Activated CD4-positive, alpha-beta T cell treated with anti-CD3 and anti-CD28 coated beads, Interleukin-2, Interleukin-4, amounts not matched to agents 100 ng/mL and 50 ng/mL, durations not matched to agents 16 hours and 8 hours (primary cell): Measurements from ENCODE around the gene SAMM50.
A peak's percentile ranks its signal among the peaks of the same experiment; 100 is the strongest.
"Not testable (repeated sequence)": the region's sequence is repeated elsewhere in the genome, so short reads cannot be mapped to it uniquely, and the experiment has no call there.

Experiments
- DNase-seq: peaks from one replicate; pipeline ENCODE4 v3.0.0-alpha.2; 2020; ENCODE audit warnings: low spot score

SAMM50 gene

DNA sequence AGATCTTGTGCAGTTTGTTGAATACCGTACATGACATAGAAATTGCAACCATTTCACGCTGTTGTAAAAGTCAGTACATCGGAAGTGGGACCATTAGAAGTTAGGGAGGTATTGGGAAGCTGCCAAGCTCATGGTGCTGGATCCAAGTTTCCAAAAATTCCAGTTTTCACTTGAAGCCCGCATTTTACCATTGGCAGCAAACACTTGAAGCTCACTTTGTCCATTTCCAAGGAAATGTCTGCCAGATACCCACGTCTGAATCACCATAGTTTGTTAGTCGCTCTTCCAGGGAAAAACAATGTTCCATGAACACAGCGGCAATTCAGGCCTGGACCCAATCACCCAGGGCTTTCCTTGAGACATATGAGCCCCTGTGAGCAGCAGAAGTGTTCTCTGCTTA is 46.3 kb downstream of the SAMM50 start:
- no peak for DNase-seq

DNA sequence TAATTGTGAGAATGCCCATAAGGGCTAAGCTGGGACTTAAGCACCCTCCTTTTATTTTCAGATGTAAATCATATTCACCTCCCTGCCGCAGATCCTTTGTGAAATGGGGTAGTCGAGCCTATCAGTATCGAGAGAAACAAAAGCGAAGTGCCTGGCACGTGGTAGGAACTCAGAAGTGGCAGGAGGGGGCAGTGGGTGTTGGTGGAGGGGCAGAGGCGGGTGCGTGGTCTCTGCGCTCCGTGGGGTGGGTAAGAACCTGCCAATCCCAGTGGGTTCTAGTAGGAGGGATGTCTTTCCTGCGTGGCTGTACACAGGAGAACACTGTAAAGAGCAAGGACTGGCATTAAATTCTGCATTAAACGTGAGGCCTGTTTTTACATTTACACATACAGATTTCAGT is 47.1 kb downstream of the SAMM50 start:
- no peak for DNase-seq

DNA sequence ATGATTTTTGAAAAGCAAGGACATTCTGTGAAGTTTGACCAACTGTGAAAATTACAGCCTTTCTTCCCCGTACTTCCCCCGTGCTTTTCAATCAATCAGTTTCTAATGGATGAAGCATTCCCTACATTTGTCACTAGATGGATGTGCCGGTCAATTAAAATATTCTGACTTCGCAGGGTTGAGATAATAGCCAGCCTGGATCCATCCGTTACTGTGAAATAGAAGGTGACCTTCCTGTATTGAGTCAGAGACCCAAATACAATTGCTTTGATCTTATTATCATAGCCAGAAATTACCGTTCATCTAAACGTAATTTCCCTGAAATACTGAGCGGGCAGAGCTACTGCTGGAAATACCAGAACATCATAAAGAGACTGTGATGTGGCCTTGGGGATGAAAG is 47.8 kb downstream of the SAMM50 start:
- DNase-seq: no peak

DNA sequence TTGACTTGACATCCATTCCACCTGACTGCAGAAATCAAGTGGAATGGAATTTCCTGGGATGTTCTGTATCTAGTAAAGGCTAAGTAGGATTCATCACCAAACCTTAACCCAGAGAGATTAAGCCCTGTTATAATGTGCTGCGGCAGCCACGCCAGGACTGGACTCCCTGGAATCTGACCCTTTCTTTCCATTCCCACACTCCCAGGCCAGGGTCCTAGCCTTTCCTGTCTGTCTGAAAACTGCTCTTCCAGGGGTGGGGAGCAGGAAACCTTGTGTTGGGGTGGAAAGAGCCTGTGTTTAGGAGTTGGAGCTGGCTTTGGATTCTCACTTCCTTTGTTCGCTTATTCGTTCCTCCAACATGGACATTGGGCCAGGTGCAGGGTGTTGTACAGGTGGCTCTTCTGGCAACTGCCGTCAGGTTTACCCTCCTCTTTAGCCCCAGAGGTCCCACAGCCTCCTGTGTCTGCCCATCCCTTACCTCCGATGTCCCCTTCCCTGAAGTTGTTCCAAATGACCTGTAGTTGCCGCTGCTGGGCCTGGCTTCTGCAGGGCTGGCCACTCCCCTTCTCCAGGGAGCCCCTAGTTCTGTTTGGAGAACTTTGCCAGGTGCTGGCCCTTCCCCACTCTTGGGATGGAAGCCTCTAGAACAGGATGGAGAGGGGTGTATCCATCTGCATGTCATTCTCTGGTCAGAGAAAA is 48.3 kb downstream of the SAMM50 start:
- no peak for DNase-seq

DNA sequence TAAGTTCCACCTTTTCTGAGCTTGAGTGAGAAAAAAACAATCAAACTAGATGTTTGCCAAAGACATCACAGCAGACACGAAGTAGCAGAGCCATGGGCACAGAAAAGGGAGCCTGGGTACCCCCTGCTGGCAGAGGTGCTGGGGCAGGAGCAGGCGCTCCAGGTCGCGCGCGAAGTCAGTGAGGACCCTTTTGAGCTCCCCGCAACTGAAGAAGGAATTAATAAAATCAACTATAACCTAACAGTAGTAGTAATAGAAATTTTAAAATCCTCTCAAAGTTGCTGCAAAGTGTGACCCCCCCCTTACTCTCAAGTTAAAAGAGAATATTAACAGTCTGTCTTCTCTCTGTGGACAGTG is 48.8 kb downstream of the SAMM50 start:
- DNase-seq: no peak

DNA sequence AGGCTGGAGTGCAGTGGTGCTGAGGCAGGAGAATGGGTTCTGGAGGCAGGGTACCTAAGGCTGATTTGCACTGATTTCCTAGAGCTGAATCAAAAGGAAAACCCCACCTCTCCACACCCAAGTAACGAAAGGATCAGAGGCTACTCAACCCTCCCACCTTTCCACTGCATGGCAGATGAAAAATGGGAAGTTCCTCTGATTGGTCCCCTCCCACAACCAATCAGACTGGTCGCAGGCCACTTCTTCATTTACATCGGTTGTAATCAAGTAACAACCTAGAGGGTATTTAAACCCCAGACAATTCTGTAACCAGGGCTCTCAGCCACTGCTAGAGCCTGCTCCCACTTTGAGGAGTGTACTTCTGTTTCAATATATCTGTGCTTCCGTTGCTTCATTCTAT is 50.3 kb downstream of the SAMM50 start:
- DNase-seq: no peak

DNA sequence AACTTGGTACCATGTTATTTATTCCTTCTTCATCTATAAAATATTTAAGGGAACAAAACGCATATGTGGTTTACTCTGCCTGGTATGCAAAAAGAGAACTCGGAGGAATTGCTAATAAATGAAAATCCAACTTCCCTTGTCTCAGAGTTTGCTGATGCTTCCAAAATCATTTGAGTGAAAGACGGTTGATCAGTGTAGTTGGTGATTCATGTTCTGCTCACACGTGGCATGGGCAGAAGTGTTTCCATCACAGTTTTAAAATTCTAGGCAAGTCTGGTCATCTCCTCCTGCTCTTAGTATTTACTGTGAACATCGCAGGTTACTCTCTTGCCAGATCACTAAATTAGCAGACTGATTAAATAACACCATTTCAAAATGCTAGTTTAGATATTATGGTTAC is 56.9 kb downstream of the SAMM50 start:
- no peak for DNase-seq

DNA sequence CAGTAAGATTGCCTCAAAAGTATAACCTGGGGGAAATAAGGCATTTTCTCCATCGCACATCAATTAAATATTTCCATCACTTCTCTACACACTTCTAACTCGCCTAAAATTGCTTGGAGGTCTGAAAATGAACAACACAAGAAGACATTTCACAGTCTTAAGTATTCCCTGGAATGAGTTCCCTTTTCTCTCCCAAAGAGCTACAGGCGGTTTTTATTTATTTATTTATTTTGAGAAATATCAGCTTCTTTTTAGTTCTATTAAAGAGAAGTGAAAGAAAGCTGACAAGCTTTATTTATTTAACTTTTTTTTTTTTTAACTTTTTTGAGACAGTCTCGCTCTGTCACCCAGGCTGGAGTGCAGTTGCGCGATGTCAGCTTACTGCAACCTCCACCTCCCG is 57.3 kb downstream of the SAMM50 start:
- no peak for DNase-seq

DNA sequence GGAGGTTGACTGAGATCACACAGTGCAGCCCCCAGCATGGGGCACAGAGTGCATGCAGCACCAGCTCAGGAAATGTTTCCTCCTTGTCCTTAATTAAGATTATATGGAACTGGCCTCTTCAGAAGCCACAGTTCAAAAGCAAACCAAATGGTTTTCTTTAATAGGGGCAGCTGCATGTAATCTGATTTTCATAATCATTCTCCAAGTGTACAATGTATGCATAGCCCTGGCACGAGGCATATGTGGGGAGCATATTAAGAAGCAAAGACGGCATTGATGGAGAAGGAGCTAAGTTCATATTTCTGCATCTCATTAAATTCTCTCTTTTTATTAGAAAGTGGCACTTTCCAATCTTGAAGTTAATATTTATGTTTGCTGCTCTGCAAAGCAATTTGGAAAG is 59.0 kb downstream of the SAMM50 start:
- DNase-seq: no peak

DNA sequence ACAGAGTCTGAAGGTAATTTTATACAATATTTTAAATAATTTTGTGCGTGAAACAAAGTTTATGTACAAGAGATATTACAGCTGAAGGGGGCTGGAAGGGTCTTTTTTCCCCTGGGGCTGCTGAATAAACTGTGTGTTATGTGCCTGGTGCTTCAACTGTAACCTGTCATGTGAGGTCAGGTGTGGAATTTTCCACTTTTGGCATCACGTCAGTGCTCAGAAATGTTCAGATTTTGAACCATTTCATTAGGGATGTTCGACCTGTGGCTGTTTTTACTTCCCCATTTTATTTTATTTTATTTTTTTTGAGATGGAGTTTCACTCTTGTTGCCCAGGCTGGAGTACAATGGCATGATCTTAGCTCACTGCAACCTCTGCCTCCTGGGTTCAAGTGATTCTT is 61.3 kb downstream of the SAMM50 start:
- DNase-seq: not testable (repeated sequence)

DNA sequence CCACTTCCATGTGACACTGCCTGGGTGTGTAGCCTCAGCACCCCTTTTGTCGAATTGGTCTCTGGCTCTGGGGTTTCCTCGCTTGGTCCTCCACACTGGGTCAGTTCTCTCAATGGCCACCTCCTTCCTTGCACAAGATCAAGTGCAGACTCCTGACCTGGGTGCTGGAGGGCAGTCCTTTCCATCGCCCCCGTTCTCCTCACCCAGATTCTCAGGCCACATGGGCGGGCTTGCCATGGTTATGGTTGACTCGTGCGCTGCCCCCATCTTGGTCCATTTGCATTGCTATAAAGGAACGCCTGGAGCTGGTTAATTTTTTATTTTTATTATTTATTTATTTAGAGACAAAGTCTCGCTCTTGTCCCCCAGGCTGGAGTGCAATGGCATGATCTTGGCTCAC is 63.4 kb downstream of the SAMM50 start:
- no peak for DNase-seq

DNA sequence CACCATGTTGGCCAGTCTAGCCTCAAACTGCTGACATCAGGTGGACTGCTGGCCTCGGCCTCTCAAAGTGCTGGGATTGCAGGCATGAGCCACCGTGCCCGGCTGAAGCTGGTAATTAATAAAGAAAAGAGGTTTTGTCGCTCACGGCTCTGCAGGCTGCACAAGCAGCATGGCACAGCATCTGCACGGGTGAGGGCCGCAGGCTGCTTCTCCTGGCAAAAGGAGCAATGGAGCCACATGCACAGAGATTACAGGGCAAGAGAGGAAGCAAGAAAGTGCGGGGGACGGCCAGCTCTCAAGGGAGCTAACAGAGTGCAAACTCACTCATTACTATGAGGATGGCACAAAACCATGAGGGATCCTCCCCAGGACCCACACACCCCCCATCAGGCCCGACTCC is 64.2 kb downstream of the SAMM50 start:
- DNase-seq: no peak

DNA sequence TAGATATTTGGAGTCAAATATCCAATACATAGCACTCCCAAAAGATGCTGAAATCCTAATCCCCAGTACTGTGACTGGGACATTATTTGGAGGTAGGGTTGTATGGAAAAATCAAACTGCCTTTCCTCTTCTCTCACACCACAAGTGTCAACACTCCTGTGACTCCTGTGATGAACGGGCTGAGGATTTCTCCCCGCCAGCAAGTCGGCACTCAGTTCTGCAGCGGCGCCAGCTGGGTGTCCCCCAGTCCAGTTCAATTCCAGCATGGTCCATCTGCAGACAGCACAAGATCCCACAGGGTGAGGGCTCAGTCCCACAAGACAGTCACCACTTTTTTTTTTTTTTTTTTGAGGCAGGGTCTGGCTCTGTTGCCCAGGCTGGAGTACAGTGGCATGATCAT is 64.6 kb downstream of the SAMM50 start:
- DNase-seq: no peak

DNA sequence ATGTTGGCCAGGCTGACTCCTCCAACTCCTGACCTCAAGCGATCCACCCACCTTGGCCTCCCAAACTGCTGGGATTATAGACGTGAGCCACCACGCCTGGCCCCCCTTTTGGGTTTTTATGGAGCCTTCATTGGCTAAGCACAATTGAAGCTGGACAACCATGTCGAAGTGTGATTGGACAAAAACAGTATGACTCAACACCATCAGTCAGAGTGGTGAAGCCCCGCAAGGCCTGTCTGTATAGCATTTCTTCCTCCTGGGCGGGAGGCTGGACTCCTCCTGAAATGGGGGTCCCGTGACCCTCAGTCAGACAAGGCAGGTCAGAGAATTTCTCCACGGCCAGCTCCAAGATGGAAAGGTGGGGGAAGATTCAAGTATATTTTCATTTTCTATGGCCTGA is 65.7 kb downstream of the SAMM50 start:
- DNase-seq: no peak

DNA sequence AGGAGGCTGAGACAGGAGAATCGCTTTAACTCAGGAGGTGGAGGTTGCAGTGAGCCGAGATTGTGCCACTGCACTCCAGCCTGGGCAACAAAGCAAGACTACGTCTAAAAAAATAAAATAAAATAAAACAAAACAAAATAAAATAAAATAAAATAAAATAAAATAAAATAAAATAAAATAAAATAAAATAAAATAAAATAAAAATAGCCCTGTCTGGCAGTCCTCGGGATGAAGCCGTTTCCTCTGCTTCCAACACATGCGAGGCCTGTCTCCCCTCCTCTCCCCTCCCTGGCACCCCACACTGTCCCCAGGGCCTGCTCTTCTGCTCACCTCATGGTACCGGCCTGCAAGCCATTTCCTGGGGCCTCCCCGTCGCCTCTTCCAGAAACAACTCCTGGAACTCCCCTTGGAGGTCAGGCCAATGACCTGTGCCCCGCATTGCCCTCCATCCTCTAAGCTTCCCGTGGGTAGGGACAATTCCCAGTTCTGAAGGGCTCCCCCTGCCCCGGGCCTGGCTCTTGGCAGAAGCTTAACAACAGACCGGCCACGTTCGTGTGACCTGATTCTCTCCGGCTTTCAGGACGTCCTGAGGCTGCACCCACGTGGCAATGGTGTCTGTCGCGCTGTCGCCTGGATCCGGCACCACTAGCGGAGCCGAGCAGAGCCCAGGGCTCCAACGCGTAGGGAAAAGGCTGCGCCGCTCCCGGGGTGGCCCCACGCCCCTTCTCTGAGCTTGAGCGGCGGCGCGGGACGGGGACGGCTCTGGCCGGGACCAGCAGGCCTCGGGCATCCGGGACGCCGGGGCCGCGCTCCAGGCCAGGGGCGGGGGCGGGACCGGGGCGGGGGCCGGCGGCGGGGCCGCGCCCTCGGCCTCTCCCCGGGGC is 68.4 kb downstream of the SAMM50 start:
- DNase-seq: peak; percentile 56

DNA sequence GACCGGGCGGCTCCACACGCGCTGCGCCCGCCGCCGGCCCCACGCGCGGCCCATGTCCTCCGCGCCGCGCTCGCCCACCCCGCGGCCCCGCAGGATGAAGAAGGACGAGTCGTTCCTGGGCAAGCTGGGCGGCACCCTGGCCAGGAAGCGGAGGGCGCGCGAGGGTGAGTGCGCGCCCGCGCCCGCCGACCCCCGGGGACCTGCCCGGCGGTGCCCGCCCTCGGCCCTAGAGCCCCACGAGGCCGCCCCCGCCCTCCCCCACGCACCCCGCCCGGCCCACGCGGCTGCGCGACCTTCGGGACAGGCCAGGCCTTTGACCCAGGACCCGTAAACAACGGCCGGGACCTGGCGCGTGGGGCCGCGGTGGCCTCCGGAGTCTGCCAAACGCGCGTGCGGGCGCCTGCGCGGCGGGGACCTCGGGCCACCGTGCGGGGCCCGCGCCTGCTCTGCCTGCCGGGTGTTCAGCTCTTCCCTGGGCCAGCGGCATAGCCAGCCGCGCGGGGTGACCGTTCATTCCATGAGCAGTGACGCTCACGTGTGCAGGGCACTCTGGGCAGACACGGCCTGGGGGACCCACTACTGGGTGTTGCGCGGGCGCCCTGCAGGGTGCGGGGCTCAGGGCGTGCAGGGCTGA is 69.2 kb downstream of the SAMM50 start, which contains the start of gene PARVB:
TSS of gene PARVB (plus strand) at position 15 of the 634 bp plus-strand sequence. CDS start at position 53, 38 bp downstream.
- peak; percentile 27 for DNase-seq

DNA sequence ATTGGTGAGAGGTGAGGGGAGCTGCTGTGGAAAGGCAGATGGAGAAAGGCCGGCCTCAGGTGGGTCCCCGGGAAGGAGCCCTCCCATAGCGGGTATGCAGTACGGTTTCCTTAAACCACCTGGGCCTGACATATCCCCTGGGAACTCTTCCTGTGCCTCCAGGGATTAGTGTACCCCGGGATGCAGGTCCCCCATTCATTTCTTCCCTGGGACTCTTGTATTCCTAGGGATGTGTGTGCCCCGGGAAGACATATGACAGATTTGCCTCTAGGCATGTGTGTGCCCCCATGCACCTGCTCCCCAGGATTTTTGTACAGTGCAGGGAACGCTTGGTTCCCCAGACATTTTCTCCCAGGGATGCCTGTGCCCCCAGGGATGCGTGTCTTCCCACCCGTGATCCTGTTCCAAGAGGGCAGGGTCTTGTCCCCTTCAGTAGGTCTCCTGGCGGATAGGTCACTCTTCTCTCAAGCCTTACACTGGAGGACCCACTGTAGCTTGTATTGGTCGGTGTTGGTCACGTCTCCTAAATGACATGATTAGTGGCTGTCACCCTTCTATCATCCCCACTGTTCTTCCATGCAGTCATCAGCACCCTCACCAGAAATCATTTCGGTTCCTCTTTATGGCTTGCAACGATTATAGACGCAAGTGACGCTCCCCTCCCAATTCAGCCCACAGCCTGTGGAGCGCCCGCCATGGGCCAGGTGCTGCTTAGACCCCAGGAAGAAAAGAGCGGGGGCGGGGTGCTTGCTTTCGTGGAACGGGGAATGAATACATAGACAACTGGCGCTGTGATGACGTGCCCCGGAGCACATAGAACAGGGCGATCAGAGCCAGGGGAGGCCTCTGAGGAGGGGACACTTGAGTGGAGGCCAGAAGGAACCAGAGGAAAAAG is 70.2 kb downstream of the SAMM50 start:
- DNase-seq: no peak

DNA sequence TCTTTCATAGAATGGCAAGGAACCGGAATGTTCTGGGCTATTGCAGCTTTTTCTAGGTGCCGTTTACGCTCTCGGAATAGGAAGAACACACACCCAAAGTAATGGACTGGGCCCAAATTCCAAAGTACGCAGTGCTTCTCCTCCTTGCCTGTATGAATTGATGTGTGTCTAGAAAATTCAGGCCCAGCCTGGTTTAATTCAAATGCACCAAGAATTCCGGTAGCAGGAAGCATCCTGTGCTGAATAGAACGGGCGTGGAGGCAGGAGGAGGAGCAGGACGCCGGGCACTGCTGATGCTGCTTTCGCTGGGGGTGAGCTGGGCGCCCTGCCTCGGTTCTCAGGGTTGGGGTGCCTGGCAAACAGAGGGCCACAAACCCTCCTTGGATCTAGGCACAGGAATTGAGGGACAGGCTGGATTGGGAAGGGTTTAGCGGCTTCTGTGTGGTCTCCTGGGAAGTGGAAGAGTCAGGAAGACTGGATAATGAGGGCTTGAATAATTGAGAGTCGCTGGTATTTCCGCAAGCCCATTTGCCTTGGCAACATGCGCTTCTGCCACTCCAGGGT is 70.9 kb downstream of the SAMM50 start:
- DNase-seq: no peak

DNA sequence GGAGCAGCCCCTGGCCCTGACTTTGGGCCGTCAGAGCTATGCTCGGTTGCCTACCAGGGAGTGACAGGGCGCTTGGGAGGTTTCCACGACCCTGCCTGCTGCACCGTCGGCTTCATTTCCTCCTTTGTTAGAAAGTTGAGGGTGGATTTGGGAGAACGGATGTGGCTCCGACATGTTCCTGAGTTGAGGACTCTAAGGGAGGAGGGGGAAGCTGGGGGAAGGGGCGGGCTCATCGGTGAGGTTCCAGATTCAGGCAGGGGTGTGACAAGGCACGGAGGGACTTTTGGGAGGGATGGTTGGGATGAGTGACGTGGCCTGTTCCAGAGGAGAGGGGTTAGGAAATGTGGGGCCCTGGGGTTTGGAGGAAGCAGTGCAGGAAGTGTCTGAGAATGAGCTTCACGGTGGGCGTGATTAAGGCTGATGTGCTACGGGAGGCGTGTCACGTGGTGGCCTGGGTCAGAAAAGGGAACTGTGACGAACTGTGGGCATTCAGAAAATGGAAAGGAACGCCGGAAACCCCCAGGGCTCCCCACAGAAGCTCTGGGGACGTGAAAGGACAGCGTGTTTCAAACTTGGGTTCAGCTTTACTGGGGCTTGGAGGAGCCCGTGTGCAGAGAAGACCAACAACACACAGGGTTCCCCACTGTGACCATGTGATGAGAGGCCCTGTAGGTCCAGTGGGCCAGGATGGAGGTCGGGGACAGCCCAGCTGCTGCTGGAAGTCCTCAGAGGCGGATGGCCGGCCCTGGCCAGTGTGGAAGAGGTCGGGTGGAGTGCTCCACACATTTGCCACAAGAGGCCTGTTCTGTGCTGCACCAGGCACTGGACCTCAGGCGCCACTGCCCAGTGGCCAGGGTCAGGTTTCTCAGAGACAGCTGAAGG is 71.6 kb downstream of the SAMM50 start:
- DNase-seq: peak; percentile 78

DNA sequence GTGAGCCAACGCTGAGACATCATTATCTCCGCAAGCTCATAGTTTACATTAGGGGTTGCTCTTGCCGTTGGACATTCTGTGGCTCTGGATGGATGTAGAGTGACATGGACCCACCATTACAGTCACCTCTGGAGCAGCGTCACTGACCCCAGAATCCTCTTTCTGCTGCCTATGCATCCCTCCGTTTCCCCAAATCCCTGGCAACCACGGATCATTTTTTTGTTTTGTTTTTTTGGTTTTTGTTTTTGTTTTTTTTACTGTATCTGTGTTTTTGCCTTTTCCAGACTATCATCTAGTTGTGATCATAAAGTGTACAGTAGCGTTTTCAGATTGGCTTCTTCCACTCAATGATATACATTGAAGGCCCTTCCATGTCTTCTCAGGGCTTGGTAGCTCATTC is 72.8 kb downstream of the SAMM50 start:
- no peak for DNase-seq

DNA sequence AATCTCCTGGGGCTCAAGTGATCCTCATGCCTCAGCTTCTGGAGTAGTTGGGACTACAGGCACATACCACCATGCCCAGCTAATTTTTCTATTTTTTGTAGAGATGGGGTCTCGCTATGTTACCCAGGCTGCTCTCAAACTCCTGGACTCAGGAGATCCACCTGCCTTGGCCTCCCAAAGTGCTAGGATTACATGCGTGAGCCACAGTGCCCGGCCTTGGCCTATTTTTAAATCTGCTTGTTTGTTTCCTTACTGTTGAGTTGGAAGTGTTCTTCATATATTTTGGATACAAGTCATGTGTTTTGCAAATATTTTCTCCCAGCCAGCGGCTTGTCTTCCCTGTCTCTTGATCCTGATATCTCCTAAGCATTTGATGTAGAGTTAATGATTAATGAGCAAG is 73.8 kb downstream of the SAMM50 start:
- DNase-seq: no peak
